Measurements from ENCODE around the gene CORO1C. TPM values are rescaled to one million over a fixed set of nuclear protein-coding genes. Genes with fewer than 3 reads are reported as not detected.
"Not testable (repeated sequence)": the region's sequence is repeated elsewhere in the genome, so short reads cannot be mapped to it uniquely, and the experiment has no call there.

Gene CORO1C
- 157 and 168 TPM in 2 replicates for total RNA-seq

DNA sequence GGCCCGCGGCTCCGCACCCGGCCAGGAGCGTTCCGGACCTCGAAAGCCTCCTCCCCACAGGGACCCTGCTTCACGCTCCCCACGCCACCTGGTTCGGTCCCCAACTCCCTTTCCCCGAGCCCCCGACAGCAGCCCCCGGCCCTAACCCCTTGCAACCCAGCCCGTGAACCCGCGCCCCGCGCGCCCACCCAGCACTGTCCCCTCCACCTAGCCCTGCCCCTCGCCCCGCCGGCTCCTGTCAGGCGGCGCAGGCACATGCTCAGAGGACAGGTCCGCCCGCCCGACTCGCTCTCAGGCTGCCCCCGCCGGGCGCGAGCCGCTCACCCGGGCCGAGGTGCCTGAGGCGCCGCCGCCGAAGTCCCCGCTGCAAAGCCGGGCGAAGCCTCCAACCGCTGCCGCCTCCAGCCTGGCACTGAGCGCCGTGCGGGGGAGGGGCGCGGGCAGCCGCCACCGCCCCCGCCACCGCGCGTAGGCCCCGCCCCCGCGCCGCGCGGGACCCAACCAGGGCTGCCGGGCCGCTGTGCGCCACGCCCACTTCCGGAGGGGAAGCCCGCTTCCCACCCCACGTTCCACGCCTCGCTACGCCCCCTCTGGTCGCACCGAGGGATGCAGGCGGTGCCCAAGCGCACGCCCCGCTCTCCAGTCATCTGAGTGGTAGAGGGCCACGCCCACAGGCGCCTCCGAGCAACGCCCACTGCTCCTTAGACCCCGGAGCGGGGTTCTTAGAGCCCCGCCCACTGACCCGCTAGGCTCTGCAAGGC lies at the start of gene CORO1C:
Gene CORO1C, minus strand, starts transcription at position 414 of the 761 bp plus-strand sequence. CDS start 30,200 bp downstream, outside the sequence.
- DNase-seq (ENCODE audit: low read depth in 2 of 2), result peak; percentile 98 to 99

- no peak for DNase-seq (ENCODE audit: low read depth in 2 of 2)
These were observed 48.8 kb upstream of the CORO1C start for GRCh38 chr12:108779998-108780688.

GRCh38 chr12:108778053-108778452 lies 46.7 kb upstream of the CORO1C start:
- no peak for DNase-seq (ENCODE audit: low read depth in 2 of 2)

DNA sequence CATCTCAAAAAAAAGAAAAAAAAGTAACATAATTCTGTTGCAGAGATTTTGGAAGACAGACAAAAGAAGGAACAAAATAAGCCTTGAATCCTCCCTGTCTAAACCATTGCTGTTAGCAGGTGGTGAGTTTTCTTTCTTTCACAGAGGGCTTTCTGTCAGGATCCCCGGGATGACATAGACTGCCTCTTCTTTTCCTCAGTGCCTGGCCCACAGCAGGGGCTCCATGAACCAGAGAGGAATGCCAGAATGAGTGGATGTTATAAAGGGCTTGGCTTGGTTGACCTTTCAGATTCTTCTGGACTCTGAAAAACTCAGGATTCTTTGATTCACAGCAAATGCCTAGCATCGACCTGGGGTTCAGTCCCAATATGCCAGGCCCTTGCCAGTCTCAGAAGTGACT lies 45.8 kb upstream of the CORO1C start:
- no peak for DNase-seq (ENCODE audit: low read depth in 2 of 2)

- peak; percentile 92 to 97 for DNase-seq (ENCODE audit: low read depth in 2 of 2)
These were observed 42.8 kb upstream of the CORO1C start for GRCh38 chr12:108773798-108774788.

GRCh38 chr12:108772891-108773797 lies 41.8 kb upstream of the CORO1C start:
- no peak for DNase-seq (ENCODE audit: low read depth in 2 of 2)

GRCh38 chr12:108772247-108772646 lies 40.9 kb upstream of the CORO1C start:
- DNase-seq (ENCODE audit: low read depth in 2 of 2), result no peak

- not testable (repeated sequence) for DNase-seq (ENCODE audit: low read depth in 2 of 2)
These were observed 40.5 kb upstream of the CORO1C start for GRCh38 chr12:108771835-108772234.

- no peak for DNase-seq (ENCODE audit: low read depth in 2 of 2)
These were observed 39.6 kb upstream of the CORO1C start for GRCh38 chr12:108770963-108771362.

- DNase-seq (ENCODE audit: low read depth in 2 of 2), result no peak
These were observed 39.0 kb upstream of the CORO1C start for GRCh38 chr12:108770269-108770829.

DNA sequence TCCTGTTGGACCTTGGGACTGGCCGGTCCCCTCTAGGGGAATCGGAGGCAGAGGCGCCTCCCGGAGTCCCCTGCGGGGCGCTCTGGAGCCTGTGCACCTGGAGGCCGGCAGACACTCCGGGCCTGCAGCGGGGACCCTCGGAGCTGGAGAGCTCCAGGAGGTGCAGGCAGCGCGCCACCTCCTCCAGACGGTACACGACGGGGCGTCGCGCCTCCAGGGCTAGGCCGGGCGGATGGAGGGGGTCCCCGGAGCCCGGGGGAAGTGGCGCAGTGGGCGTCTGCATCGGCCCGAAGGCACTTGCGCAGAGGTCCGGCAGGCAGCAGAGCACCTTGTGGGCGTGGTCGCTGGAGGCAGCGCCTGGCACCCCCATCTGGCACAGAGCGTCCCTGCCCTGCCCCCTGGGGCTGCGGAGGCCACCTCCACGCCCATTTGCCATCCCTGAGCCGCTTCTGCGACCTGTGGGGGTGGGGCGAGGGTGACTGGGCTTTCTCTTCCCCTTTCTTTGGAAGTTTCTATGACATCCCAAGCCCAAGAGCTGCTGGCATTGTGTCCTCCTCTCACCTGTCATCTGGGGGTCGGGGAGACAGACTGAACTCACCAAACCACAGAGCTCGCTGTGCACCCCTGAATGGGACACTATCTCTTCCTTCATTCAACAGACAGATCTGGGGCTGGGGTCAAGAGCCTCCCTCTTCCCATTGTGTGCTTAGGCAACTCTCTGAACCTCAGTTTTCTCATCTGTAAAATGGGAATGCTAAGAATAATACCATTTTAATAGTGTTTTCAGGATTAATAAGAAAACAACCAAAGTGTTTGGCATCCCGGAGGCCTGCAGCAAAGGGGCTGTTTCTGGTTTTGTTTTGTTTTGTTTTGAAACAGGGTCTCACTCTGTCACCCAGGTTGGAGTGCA lies 37.5 kb upstream of the CORO1C start:
- no peak for DNase-seq (ENCODE audit: low read depth in 2 of 2)

DNA sequence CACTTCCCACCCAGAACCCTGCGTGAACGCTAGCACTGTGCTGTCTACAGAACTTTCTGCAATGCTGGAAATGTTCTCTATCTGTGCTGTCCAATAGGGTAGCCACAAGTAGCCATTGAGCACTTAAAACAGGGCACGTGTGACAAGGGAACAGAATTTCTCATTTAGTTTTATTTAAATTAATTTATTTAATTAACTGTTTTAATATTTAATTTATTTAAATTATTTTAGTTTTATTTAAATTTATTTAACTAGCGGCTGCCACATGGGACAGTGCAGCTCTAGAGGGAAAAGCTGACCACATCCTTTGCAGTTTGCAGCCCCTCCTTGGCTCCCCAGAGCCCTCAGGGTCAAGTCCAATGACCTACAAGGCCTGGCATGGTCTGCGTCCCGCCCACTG lies 35.0 kb upstream of the CORO1C start:
- DNase-seq (ENCODE audit: low read depth in 2 of 2), result no peak

- no peak for DNase-seq (ENCODE audit: low read depth in 2 of 2)
These were observed 34.0 kb upstream of the CORO1C start for GRCh38 chr12:108765289-108765764.

DNA sequence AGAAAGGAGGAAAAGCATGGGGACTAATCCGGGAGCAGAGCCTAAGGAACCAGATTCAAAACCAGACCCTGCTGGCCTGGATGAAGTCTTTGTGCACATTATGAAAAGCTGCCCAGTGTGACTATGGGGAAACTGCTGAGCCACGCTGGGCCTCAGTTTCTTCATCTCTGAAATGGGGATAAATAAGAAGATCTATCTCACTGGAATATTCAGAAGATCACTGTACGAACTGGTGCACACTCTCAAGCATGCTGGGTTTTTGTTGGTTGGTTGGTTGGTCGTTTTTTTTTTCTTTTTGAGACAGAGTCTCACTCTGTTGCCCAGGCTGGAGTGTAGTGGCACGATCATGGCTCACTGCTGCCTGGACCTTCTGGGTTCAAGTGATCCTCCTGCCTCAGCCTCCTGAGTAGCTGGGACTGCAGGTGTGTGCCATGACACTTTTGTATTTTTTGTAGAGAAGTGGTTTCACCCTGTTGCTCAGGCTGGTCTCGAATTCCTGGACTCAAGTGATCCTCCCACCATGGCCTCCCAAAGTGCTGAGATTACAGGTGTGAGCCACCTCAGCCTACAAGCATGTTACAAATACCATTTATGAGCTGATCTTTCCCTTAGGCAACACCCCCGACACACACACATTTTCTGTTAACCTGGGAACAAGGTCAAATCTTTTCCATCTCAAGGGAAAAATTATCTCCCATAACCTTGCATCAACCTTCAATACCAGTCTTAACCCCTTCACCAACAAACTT lies 33.4 kb upstream of the CORO1C start:
- no peak for DNase-seq (ENCODE audit: low read depth in 2 of 2)

- DNase-seq (ENCODE audit: low read depth in 2 of 2), result no peak
These were observed 29.9 kb upstream of the CORO1C start for GRCh38 chr12:108761226-108761625.

- no peak for DNase-seq (ENCODE audit: low read depth in 2 of 2)
These were observed 28.6 kb upstream of the CORO1C start for GRCh38 chr12:108759924-108760323.

GRCh38 chr12:108757856-108758255 lies 26.5 kb upstream of the CORO1C start:
- DNase-seq (ENCODE audit: low read depth in 2 of 2), result no peak

- no peak for DNase-seq (ENCODE audit: low read depth in 2 of 2)
These were observed 25.1 kb upstream of the CORO1C start for GRCh38 chr12:108756421-108756820.

Measured in lung microvascular endothelial cell (primary cell).